HG02970 (cell line): ENCODE measurements around the gene TNNC2.

ENCODE experiments used
- ATAC-seq: cut with Tn5 transposase; IDR thresholded peaks from one replicate; pipeline ENCODE4 v1.9.1; 2021; ENCODE audit warnings: mild to moderate bottlenecking, moderate library complexity, moderate number of reproducible peaks; ENCODE audit not compliant: unreplicated experiment, low FRiP score

The TNNC2 gene

DNA sequence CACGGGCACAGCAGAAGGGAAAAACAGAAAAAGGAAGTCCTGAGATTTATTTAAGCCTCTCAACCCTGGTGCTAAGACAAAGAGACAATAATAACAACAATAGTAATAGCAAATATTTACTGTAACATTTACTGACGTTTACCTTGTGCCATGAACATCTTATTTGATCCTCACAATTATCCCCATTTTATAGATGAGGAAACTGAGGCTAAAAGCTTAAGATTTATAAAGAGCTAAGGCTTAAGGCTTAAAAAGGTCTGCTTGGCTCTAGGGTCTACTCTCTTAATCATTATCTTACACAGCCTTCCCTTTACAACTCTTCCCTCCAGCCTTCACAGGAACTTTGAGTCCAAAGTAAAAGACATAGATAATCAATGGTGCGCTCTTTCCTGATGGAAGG lies 38.8 kb downstream of the TNNC2 start:
- ATAC-seq = no peak

- no peak for ATAC-seq
Measured at GRCh38 chr20:45783656-45784294, 43.3 kb downstream of the TNNC2 start.

DNA sequence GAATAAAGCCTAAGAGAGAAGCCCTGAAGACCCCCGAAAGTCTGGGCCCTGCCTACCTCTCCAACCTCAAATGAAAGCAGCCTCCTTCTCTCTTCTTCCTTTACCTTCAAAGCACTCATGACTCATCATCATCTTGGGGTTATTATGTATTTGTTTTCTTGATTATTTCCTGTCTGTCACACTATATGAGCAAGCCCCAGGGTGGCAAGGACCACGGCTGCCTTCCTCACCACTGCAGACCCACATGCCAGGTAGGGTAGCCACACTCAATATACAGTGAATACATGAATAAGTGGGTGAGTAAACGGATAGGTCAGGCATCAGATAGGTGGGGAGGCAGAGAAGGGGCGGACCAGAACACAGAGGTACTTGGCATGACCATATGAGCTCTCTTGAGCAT lies 44.2 kb downstream of the TNNC2 start:
- ATAC-seq = no peak

DNA sequence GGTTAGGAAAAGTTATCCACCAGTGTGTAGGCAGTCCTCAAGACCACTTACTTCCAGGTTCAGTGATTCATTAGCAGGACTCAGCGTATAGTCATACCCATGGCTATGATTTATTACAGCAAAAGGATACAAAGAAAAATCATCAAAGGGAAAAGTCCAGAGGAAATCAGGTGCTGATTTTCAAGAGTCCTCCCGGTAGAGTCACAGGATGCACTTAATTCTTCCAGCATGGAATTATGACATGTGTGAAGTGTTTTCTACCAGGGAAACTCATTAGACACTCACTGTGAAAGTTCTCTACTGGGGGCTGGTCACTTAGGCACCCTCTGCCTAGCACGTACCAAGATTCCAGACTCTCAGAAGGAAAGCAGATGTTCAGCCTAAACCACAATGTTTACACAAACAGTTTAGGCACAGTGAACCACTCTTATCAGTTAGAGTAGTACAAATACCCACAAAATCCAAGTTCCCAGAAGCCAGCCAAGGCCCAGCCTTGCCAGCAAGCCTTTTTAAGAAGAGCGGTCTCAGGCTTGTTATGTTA lies 45.7 kb downstream of the TNNC2 start:
- ATAC-seq = no peak

- no peak for ATAC-seq
Measured at GRCh38 chr20:45780159-45780558, 47.0 kb downstream of the TNNC2 start.

DNA sequence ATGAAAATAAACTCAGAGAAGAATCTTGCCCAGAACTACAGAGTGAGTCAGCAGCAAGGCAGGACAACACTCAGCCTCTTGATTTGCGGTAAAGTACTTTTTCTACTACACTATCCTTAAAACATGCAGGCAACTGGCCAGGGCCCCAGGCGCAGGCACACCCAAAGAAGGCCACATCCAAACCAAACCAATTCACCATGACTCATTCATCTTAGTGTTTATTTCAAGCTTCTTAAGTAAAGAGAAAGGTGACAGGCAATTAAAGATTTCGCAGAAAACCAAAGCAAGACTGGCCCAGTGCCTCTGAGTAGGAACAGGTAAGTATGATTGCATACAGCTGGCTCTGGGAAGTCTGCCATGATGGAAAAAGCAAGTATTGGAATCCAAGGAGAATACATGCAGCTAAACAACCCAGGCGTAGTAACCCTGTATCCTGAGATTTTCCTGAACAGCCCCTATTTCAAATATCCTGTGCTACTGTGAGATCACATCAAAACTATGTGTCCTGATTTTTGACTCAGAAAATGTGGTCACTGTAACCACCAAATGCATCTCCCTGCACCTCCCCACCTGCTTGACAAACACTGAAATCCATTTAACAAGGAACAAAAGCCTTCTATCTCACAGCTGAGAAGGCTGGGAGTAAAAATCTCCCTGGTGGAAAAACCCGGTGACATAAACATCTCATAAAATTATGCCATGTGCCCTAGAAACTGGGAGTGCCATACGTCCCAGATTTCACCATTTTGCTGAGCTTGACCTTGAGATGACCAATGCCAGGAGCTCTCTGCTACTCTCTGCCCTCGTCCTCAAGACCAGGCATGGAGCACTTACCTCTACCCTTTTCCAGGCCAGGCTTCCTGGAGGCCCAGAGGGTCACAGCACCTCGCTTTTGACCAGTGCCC lies 47.8 kb downstream of the TNNC2 start:
- ATAC-seq = no peak

- no peak for ATAC-seq
Measured at GRCh38 chr20:45776931-45777330, 50.2 kb downstream of the TNNC2 start.

DNA sequence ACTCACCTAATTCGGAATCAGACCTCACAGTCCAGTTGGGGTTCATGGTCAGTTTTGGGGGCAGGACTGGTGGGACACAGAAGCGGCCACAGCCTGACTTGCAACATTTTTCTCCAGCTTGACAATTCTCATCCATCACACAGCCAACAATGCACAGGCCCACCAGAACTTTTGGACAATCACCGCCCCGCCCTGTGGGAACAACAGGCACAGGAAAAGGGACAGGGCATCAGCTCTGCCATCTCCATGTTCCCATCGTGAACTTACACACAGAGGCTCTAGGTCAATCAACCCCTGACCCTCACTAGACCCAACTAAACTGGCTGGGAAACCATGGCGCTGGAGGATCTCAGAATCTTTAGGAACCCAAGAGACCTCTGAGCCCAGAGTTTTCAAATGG lies 51.7 kb downstream of the TNNC2 start:
- no peak for ATAC-seq

- no peak for ATAC-seq
Measured at GRCh38 chr20:45774945-45775344, 52.2 kb downstream of the TNNC2 start.
